ENCODE results near the gene PPARD.
"Not testable (repeated sequence)": the region's sequence is repeated elsewhere in the genome, so short reads cannot be mapped to it uniquely, and the experiment has no call there.

PPARD gene

DNA sequence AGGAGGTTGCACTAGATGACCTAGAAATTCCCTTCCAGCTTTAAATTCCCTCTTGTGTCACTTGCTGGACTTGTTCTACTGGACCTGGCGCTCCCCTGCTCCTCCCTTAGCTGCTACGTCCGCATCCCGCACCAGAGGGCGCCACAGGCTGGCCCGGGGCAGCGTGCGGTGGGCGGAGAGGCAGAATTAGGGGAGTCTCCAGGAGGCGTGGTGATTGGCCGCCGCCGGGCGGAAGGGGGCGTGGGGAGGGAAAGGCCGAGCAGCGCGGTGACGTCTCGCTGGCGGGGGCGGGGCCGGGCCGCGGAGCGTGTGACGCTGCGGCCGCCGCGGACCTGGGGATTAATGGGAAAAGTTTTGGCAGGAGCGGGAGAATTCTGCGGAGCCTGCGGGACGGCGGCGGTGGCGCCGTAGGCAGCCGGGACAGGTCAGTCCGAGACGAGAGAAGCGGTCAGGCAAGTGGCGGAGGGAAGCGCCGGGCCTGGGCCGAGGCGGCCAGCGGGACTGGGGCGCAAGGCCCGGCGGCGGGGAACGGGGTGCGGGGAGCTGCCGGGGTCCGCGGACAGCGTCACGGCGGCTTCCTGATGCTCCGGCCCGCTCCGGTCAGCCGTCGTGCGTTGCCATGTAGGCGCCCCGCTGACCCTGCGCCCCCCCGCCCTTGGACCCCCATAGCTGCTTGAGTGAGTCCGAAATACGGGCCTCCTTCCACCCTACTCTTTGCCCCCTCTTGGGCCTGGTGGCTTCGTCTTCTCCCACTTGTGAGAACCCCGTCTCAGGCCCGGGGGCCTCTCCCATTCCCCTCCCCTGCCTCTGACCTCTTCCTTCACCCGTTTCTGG lies at the start of gene PPARD:
Gene PPARD (plus strand): TSS at position 301 of the 834 bp plus-strand sequence. CDS start 68,530 bp downstream, outside the sequence.
- peak; percentile 60 for DNase-seq (ENCODE audit: low read depth, low spot score)

DNA sequence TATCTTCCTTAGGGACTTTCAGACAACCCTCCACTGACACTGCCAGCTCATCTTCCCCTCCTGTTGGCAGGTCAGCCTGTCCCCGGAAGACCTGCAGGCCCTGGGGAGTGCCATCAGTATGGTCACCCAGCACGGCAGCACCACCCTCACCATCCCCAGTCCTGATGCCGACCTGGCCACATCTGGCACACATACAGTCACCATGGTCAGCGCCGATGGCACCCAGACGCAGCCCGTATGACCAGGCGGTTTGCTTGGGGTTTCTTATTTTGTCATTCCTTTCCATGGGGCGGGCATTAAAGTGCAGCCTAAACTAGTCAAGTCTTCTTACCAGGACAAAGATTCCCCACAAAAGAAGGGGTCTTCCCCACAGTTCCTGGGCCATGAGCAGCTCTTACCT lies 48.7 kb upstream of the PPARD start:
- DNase-seq (ENCODE audit: low read depth, low spot score): no peak

DNA sequence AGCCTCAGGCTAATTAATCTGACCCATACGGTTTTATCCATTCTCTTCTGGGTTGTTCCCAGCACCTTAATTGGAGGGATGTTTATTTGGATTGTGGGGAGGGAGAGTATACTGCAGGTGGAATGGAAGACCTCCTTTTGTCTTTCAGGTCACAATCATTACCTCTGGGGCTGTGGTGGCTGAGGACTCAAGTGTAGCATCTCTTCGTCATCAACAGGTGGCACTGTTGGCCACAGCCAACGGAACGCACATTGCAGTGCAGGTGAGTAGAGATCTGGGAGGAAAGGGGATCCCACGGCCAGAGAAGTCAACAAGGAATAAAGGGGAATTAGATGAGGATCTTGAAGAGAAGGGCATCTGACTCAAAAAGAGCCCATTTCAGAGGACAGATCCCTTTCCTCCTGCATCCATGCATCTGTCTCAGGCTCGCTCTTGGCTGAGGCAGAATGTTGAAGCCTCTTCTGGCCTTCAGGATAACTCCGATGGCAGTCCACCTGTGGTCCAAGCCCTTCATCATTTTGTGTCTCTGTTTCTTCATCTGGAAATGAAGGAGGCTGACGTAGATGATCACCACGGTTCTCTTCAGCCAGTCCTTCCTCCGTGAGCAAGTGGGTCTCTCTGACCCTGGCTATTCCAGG lies 47.9 kb upstream of the PPARD start:
- DNase-seq (ENCODE audit: low read depth, low spot score): peak; percentile 73

DNA sequence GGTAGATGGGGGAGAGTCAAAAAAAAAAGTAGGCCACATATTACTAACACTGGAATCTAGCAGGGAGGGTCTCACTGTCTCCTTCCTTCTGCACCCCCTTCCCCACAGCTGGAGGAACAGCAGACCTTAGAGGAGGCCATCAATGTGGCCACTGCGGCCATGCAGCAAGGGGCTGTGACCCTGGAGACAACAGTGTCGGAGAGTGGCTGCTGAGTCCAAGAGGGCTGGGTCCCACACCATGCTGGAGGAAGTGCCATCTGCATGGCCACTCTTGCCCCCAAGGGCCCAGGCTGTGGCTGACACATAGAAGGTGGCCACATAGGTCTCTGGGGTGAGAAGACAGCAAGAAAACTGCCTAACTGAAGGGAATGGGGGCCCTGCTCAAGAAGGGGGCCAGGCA lies 47.3 kb upstream of the PPARD start:
- DNase-seq (ENCODE audit: low read depth, low spot score): no peak

DNA sequence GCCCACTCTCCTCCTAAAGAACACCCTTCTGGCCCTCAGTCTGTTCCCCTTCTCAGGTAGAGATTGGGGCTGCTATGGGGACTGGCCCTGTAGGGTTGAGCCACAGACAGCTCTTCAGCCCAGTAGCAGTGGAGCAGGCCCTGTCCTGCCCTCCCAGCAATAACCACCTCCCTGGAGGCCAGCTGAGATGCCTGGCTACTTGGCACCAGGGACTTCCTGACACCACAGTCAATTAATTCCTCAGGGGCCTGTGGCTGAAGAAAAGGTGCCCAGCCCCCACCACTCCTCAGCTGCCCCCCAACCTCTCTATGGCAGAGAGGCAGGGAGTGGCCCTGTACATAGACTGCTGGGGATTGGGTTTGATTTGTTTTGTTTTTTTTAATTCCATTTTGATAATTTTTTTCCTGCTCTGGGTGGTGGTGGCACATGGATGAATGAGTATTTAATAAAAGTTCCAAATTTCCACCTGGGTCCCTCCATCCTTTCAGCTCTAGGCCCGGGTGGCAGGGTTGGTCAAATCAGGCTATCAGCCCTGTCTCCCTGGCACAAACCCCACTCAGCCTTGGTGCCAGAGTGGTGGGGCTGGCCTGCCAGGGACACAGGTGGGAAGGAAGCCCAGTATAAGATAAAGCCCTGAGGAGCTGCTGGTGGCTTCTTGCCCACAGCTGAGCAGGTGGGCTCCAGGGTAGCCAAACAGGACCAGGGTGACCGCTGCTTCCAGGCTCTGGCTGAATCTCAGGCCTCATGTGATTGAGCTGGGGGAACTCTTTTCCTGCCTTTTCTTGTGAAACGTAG lies 46.6 kb upstream of the PPARD start:
- no peak for DNase-seq (ENCODE audit: low read depth, low spot score)

DNA sequence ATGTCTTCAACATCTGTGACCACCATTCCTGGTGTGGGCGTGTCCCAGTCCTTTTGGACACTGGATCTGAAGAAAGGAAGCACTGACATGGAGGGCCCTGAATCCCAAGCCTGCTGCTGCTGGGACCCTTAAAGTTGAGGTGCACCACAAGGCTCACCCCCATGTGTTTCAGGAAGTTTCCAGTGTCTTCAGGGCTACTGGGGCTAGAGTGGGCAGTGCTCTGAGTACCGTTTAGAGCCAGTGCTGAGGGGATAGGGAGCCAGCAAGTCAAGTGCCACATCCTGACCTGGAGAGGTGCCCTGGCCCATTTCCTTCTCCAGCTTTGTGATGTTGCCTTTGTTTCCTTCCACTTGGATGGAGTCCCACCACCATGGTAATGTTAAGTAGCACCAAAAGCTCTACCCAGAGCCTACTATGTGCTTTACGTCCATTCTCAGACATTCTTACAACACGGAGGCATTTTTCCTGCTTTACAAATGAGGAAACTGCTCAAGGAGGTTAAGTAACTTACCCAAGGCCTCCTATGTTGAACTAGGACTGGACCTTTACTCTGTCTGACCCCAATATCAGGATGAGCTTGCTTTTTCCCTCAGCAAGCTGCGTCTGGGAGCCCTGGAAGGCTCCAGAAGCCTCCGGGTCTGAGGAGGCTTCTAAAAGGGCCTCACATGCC lies 45.3 kb upstream of the PPARD start:
- DNase-seq (ENCODE audit: low read depth, low spot score): no peak

DNA sequence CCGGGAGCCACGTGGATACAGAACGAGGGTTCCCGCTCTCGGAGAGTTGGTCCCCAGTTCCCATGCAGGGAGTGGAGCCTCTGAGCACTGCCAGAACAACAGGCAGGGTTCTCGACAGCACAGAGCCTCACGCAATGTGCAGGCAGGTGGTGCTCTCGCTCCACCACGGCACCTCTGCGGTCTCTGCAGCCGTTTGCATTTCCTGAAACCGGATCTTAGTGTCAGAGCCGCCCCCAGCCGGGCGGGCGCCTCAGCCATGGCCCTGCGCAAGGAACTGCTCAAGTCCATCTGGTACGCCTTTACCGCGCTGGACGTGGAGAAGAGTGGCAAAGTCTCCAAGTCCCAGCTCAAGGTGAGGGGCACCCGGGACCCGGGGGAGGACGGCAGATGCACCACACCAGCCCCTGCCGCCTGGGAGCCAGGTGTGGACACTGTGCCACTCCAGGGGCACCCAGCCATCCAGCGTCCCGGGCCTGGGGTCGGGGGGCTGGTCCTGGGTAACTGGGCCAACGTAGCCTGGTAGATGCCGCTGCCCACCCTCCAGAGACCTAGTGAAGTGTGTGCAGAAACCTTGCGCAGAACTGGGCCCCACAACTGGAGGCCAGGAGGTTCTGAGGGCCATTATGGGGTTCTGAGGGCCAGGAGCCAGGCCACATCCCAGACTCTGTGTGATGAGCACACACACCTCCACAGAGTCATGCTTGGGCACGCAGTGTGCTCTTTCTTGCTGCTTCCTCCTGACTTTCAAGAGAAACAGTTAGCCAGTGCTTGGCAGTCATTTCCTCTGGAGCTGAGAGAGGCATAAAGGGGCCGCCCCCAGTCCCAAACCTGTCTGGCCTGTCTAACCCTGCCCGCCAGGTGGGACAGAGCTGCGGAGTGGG lies 44.5 kb upstream of the PPARD start, which contains the start of gene DEF6:
Gene DEF6 (plus strand): TSS at position 218 of the 881 bp plus-strand sequence. CDS start 39 bp downstream, at position 257.
- DNase-seq (ENCODE audit: low read depth, low spot score): peak; percentile 82

DNA sequence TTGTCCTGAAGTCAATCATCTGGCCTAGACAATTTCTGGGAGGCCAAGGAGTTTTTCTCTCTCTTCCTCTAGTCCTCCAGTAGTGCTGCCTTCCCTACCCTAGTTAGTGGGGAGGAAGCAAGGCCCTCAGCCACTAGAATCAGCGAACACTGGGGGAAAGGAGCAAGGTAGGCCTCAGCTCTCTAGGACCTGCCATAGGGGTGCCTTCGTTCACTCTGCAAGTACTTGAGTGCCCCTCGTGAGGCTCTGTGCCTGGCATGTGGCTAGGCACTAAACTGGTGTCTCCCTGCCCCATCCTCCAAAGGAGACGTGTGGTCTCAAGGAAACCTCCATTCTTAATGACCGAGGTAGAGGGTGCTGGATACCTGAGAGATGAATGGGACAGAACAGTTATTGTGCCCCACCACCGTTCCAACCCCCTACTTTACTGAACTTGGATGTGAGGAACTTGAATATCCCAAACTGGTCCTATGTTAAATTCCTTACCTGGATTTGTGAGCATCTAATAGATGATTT lies 43.7 kb upstream of the PPARD start:
- DNase-seq (ENCODE audit: low read depth, low spot score): no peak

DNA sequence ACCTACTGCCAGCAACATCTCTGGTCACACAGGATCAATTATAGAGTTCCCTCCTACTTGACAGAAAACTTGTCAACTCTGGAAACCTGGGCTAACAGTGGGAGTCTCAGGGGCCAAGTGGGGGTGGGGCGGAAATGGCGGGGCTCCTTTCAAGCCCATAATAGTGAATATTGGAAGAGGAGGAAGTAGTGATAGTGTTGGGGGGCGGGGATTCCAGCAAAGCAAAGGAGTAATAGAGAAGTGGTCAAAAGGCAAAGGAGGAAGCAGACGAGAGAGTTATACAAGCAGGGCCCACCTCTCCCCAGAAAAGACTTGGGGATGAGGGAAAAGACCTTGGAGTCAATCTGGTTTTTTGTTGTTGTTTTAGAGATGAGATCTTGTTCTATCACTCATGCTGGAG lies 42.7 kb upstream of the PPARD start:
- no peak for DNase-seq (ENCODE audit: low read depth, low spot score)

DNA sequence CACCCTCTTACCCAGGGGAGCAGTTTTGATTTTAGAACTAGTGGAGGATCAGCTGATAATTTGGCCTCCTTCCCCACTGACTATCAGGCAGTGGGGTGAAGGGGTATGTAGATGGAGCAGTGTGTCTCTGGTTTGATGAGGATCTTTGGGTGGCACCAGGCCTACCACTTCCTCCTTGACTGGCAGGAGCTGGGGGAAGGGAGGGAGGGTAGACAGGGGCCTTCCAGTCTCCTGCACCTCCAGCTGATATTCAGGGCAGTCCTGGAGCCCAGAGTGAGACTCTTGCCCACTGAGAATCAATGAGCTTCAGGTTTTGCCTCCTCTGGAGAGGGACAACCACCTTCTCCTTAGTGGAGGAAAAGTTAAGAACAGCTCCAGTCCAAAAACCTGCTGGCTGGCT lies 41.5 kb upstream of the PPARD start:
- no peak for DNase-seq (ENCODE audit: low read depth, low spot score)

DNA sequence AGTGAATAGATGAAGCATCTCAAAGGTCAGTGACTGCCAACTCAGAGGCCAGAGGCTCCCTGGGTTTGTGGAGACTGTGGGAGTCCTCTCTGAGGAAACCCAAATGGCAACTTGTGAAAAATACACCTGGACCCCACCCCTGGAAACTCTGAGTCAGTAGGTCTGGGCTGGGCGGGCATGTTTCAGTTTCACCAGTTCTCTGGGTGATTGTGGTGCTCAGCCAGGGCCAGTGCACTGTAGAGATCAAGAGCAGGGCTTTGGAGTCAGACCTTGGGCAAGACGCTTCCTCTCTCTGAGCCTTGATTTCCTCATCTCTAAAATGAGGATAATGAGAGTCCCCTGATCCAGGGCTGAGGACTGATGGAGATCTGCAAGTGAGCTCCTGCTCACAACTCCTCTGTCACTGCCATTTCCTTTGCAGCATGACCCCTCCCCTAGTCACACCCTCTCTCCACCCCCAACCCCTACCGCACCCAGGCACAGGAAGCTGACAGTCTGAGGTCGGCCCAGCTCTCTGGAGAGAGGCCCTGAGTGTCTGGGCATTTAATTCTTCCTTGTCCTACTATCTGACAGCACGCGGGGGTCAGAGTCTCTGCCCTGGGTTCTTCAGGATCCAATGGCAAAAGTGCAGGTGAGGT lies 39.6 kb upstream of the PPARD start:
- DNase-seq (ENCODE audit: low read depth, low spot score): no peak

DNA sequence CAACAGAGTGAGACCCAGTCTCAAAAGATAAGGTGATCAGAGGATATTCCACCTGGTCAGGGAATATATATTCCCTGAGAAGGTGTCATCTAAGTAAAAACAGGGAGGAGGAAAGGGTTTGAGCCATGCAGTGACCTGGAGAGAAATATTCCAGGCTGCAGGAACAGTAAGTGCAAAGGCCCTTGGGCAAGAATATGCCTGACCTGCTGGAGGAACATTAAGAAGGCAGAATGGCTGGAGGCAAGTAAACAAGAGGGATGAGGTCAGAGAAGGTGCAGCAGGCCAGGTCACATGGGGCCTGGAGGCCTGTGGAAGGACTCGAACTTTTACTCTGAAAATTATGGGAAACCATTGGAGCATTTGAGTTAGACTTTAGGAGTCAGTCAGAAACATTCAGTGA lies 38.1 kb upstream of the PPARD start:
- no peak for DNase-seq (ENCODE audit: low read depth, low spot score)

DNA sequence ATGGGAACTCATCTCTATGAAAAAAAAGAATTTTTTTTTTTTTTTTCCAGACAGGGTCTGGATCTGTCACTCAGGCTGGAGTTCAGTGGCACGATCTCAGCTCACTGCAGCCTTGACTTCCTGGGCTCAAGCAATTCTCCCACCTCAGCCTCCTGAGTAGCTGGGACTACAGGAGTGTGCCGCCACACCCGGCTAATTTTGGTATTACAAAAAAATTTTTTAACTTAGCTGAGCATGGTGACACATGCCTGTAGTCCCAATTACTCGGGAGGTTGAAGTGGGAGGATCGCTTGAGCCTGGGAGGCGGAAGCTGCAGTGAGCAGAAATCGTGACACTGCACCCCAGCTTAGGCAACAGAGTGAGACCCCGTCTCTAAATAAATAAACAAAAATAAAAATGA lies 37.2 kb upstream of the PPARD start:
- DNase-seq (ENCODE audit: low read depth, low spot score): no peak

DNA sequence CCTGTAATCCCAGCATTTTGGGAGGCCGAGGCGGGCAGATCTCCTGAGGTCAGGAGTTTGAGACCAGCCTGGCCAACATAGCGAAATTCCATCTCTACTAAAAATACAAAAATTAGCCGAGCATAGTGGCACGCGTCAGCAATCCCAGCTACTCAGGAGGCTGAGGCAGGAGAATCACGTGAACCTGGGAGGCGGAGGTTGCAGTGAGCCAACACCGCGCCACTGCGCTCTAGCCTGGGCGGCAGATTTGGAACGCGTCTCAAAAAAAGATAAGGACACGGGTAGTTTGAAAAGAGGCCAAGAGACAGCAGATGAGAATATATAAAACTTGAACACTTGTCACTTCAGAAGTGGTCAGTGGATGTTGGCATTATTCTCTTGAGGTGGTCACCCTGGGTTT lies 35.2 kb upstream of the PPARD start:
- DNase-seq (ENCODE audit: low read depth, low spot score): not testable (repeated sequence)

DNA sequence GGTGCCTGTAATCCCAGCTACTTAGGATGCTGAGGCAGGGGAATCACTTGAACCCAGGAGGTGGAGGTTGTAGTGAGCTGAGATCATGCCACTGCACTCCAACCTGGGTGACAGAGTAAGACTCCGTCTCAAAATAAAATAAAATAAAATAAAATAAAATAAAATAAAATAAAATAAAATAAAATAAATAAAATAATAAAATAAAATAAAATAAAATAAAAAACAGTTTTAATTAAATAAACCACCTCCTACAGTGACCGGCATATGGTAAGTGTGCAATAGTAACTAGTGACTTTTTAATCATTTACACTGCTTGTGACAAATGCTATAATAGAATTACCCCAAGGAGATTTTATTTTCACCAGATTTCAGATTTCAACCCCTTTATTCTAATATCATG lies 33.8 kb upstream of the PPARD start:
- DNase-seq (ENCODE audit: low read depth, low spot score): not testable (repeated sequence)

DNA sequence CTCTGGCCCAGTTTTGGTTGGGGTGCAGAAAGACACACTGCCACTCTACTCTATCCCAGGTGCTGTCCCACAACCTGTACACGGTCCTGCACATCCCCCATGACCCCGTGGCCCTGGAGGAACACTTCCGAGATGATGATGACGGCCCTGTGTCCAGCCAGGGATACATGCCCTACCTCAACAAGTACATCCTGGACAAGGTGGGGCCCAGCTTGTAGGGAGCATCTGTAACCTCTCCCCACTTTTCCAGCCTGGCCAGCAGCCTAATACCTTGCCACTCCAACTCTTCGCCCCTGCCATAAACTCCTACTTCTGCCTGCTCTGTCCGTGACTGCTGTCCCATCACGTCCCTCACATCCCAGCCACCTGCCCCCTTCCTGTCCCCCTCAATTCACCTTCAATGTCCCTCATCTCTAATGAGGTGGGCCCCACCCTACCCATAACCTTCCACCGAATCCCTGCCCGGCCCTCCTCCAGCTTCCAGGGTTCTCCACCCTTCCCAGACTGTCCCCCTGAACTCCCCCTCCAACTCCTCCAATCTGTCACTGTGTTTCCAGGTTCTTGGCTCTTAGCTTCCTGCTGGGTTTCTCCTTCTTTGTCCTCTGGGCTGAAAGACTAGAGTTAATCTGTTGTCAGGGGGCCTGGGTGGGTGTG lies 32.6 kb upstream of the PPARD start:
- no peak for DNase-seq (ENCODE audit: low read depth, low spot score)

DNA sequence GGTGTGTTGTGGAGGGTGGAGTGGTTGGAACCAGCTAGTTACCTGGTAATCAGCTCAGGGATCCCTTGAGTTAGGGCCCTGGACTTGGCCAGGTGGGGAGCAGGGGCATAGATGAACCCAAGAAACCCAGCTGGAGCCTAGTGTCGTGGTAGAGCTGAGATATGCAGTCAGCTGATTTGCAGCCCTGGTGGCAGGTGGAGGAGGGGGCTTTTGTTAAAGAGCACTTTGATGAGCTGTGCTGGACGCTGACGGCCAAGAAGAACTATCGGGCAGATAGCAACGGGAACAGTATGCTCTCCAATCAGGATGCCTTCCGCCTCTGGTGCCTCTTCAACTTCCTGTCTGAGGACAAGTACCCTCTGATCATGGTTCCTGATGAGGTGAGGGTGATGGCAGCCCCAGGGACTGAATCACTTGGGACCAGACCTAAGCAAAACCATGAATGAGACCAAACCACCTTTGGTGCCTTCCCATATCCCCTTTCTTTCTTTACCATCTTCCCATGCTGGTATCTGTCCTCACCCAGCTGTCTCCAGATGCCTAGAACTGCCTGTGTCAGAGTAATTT lies 32.0 kb upstream of the PPARD start:
- no peak for DNase-seq (ENCODE audit: low read depth, low spot score)

DNA sequence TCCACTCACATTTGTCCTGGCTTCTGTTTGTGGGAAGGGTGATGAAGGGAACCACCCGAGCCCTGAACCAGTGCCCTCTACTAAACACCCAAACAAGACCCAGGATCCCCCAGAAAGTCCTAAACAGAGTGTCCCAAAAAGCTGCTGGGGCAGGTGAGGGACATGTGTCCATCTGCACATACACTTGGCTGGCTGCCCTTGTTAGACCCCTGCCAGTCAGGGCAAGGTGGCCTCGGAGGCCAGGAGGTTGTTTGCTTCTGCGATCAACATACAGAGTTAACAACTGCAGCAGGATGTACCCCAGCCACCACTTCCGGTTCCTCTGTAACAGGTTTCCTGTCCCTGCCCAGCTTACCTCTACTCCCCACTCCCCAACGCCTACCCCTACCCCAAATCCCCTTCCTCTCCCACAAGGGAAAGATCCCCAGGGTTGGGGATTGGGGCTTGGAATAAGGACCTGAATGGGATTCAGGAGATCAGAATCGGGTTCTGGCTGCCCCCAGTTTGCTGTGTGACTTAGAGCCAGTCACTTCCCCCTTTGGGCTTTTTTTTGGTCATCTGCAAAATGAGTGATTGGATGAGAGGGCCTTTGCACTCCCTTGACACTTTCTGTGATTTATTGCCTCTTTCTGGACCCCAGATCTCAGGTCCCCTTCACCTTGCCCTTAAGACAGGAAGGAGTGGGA lies 30.8 kb upstream of the PPARD start:
- no peak for DNase-seq (ENCODE audit: low read depth, low spot score)

Measured in iPS DF 19.7 (cell line).